Stimulated activated CD8-positive, alpha-beta memory T cell treated with anti-CD3 and anti-CD28 coated beads, Interleukin-7, amount 100 ng/mL, for 24 hours (primary cell): ENCODE data around the gene EYA2.

ENCODE experiments used
- DNase-seq: peaks from one replicate; pipeline ENCODE4 v3.0.0-alpha.2; 2020; ENCODE audit warnings: low read depth

The EYA2 gene

GRCh38 chr20:46978951-46979491 lies 84.4 kb downstream of the EYA2 start:
- no peak for DNase-seq

GRCh38 chr20:46979603-46980241 lies 85.1 kb downstream of the EYA2 start:
- no peak for DNase-seq

GRCh38 chr20:46981184-46981583 lies 86.5 kb downstream of the EYA2 start:
- no peak for DNase-seq

GRCh38 chr20:46983466-46983865 lies 88.8 kb downstream of the EYA2 start:
- no peak for DNase-seq

- DNase-seq: no peak
Measured at GRCh38 chr20:46984405-46984804, 89.8 kb downstream of the EYA2 start.

GRCh38 chr20:46985250-46985649 lies 90.6 kb downstream of the EYA2 start:
- no peak for DNase-seq

GRCh38 chr20:46985671-46986070 lies 91.0 kb downstream of the EYA2 start:
- no peak for DNase-seq

- no peak for DNase-seq
Measured at GRCh38 chr20:46987001-46987400, 92.4 kb downstream of the EYA2 start.

- peak; percentile 5 for DNase-seq
Measured at GRCh38 chr20:46990017-46990595, 95.5 kb downstream of the EYA2 start.

GRCh38 chr20:46990596-46991104 lies 96.0 kb downstream of the EYA2 start:
- no peak for DNase-seq

GRCh38 chr20:46991168-46991567 lies 96.5 kb downstream of the EYA2 start:
- DNase-seq: no peak

GRCh38 chr20:46991880-46992639 lies 97.4 kb downstream of the EYA2 start:
- no peak for DNase-seq

GRCh38 chr20:46992640-46993035 lies 98.0 kb downstream of the EYA2 start:
- no peak for DNase-seq

- DNase-seq: no peak
Measured at GRCh38 chr20:46993465-46994095, 98.9 kb downstream of the EYA2 start.

GRCh38 chr20:46994341-46994740 lies 99.7 kb downstream of the EYA2 start:
- DNase-seq: peak; percentile 13

- DNase-seq: no peak
Measured at GRCh38 chr20:46995561-46996142, 101.0 kb downstream of the EYA2 start.

- no peak for DNase-seq
Measured at GRCh38 chr20:46997187-46997586, 102.5 kb downstream of the EYA2 start.

- DNase-seq: no peak
Measured at GRCh38 chr20:46998477-46999240, 104.0 kb downstream of the EYA2 start.

- no peak for DNase-seq
Measured at GRCh38 chr20:46999801-47000465, 105.3 kb downstream of the EYA2 start.

- DNase-seq: no peak
Measured at GRCh38 chr20:47003223-47003622, 108.6 kb downstream of the EYA2 start.

GRCh38 chr20:47004179-47004578 lies 109.5 kb downstream of the EYA2 start:
- DNase-seq: no peak
